ENCODE measurements around the gene TAOK1.

TAOK1 gene

GRCh38 chr17:29567304-29567553 lies 177.1 kb downstream of the TAOK1 start:
- H3K27ac ChIP-seq = peak overlapping the region; percentile 80
- DNase-seq (ENCODE audit: low read depth, low spot score) = no peak

DNA sequence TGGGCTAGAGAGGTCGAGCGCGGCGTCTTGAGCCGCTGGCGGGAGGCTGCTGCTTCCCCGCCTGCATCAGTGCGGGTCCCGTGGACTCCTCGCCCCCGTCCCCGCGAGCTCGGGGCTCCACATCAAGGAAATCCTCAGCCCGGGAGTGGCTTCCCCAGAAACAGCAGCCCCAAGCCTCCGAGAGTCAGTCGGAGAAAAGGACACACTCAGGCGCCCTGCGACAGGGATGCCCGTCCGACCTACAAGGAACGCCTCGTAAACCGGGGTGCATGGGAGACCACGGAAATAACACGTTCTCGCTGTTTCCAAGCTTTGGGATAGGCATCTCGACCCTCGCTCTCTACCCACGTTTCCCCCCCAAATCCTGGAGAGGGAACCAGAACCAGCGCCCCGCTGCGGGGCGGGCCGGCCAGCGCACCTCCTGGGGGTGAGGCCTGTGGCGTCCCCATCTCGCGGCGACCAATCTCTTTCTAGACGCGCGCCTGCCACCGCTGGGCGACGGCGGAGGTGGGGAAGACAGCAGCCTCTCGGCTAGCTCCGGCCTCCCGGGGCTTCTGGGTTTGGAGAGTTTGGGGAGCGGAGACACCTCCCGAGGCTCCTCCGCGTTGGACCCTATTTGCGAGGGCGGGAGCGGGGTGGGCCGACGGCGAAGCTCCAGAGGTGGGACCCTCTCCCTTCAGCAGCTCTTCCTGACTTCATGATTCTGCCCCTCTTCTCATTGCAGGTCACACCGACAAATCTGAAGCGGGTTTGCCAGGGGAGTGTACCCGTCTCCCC lies 177.6 kb downstream of the TAOK1 start:
- H3K27ac ChIP-seq = peak overlapping the region; percentile 80
- DNase-seq (ENCODE audit: low read depth, low spot score) = no peak

- DNase-seq (ENCODE audit: low read depth, low spot score) = no peak
- peak within 1 kb of the TSS; percentile 80 for H3K27ac ChIP-seq
Observed at GRCh38 chr17:29568331-29569244, 178.4 kb downstream of the TAOK1 start, which contains the start of gene TP53I13. TSS of gene TP53I13 (plus strand) at chr17:29568701. CDS start at chr17:29568759, 58 bp downstream.

- H3K27ac ChIP-seq = peak overlapping the region; percentile 80
- no peak for DNase-seq (ENCODE audit: low read depth, low spot score)
Observed at GRCh38 chr17:29569245-29569950, 179.2 kb downstream of the TAOK1 start.

DNA sequence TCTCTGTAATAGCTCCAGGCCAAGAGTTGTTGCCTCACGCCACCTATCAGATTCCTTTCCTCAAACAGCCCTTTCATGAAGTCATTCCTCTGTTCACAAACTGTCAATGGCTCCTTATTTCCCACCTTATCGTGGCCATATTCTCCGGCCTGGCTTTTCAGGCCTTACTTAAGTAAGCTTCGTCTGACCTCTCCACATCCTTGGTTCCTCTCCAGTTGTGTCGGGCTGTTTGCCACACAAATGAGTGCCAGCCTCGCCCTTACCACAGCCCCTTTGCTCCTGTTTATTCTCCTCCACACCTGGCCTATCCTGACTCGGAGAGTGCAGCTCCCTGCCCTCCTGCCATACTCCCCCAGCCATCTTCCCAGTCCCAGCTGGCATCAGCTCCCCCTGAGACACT lies 180.4 kb downstream of the TAOK1 start:
- no peak for DNase-seq (ENCODE audit: low read depth, low spot score)
- no peak overlapping the region for H3K27ac ChIP-seq

DNA sequence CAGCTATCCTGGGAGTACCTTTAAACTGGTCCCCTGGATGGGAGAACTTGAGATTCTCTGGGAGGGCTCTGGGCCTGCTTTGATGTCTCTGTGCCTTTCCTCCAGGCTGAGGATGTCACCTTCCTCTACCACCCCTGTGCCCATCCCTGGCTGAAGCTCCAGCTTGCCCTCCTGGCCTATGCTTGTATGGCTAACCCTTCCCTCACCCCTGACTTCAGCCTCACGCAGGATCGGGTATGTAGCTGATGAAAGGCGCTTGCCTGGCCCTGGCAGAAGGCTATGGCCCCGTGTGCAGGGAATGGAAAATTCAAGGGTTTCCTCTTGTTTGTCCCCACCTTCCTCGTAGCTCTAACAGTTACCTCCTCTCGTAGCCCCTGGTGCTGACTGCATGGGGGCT lies 181.3 kb downstream of the TAOK1 start:
- H3K27ac ChIP-seq = no peak overlapping the region
- no peak for DNase-seq (ENCODE audit: low read depth, low spot score)

GRCh38 chr17:29571883-29572681 lies 181.9 kb downstream of the TAOK1 start:
- DNase-seq (ENCODE audit: low read depth, low spot score) = no peak
- H3K27ac ChIP-seq = no peak overlapping the region

GRCh38 chr17:29572691-29573557 lies 182.8 kb downstream of the TAOK1 start:
- DNase-seq (ENCODE audit: low read depth, low spot score) = no peak
- no peak overlapping the region for H3K27ac ChIP-seq

GRCh38 chr17:29573558-29573869 lies 183.4 kb downstream of the TAOK1 start:
- no peak overlapping the region for H3K27ac ChIP-seq
- no peak for DNase-seq (ENCODE audit: low read depth, low spot score)

GRCh38 chr17:29573871-29574731 lies 183.9 kb downstream of the TAOK1 start:
- no peak for DNase-seq (ENCODE audit: low read depth, low spot score)
- no peak overlapping the region for H3K27ac ChIP-seq

GRCh38 chr17:29574732-29575510 lies 184.8 kb downstream of the TAOK1 start:
- no peak overlapping the region for H3K27ac ChIP-seq
- DNase-seq (ENCODE audit: low read depth, low spot score) = no peak

DNA sequence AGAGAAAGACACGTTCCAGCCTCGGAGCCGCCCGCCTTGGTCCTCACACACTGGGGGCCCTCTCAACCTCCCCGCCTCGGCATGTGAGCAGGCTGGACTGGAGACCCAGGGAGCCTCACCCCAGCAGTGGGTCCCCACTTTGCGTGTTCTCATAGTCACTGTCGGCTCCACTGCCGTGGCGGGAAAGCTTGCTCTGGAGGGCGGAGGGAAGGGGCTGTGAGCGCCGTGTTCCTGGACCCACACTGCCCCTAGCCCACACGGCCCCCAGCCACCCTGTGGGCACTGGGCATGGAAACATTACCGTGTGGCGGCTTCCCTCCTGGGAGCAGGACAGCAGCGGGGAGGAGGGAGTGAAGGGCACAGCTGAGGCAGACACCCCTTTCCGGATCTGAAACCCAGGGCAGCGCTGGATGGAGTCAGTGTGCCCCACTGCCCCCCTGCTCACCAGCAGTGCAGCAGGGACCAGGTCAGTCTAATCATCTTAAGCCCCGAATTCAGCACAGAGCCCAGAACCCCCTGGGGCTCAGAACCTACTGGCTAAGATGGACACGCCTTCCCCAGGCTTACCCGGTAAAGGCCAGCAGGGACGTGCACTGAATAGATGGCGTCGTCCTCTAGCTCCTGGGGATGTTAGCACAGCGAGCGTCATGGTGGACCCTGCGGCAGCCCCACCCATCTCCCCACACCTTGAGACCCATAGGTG lies 185.5 kb downstream of the TAOK1 start:
- H3K27ac ChIP-seq = no peak overlapping the region
- no peak for DNase-seq (ENCODE audit: low read depth, low spot score)

DNA sequence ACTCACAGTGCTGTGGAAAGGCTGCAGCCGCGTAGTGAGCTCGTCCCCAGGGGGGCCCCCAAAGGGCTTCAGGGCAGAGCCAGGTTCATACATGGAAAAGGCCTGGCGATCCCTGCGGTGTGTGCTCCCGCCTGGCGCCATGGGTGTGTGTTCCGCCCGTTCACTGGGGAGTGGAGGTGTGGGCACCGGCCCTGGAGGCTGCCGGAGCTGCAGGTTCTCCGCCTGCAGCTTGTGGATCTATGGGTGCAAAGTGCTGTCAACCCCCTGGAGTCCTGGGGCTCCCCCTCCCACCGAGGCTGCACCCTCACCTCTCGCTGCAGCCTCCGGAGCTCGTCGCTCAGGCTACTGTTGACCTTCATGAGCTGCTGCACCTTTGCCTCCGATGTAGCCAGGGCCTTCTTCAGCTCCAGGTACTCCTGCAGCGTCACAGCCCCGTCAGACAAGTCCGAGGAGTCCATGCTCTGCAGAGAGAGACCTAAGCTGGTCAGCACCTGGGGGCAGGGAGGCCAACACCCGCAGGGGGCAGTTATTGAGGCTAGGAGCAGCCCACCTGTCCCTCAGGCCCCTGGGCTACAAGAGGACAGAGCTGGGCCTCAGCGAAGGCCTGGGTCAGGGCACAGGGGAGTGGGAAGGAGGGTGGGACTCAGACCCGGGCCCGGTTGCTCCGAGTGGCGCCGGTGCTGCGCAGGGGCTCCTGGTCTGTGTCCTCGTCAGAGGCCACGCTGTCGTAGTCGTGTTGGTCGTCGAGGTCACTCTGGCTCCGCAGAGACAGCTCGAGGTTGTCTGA lies 186.2 kb downstream of the TAOK1 start:
- no peak for DNase-seq (ENCODE audit: low read depth, low spot score)

GRCh38 chr17:29577001-29577370 lies 186.8 kb downstream of the TAOK1 start:
- H3K27ac ChIP-seq = no peak overlapping the region
- DNase-seq (ENCODE audit: low read depth, low spot score) = no peak

More for the DNA sequence above, 186.2 kb downstream of the TAOK1 start:
- H3K27ac ChIP-seq = no peak overlapping the region

GRCh38 chr17:29577385-29578211 lies 187.4 kb downstream of the TAOK1 start:
- no peak for DNase-seq (ENCODE audit: low read depth, low spot score)

More at GRCh38 chr17:29577385-29578211, 187.4 kb downstream of the TAOK1 start:
- H3K27ac ChIP-seq = no peak overlapping the region
